HG03159 (cell line): Measurements from ENCODE around the gene LRP2.
"Not testable (repeated sequence)": the region's sequence is repeated elsewhere in the genome, so short reads cannot be mapped to it uniquely, and the experiment has no call there.

Experiments
- ATAC-seq: cut with Tn5 transposase; IDR thresholded peaks from one replicate; pipeline ENCODE4 v1.9.1; 2021; ENCODE audit warnings: mild to moderate bottlenecking, moderate library complexity; ENCODE audit not compliant: unreplicated experiment

LRP2 gene

DNA sequence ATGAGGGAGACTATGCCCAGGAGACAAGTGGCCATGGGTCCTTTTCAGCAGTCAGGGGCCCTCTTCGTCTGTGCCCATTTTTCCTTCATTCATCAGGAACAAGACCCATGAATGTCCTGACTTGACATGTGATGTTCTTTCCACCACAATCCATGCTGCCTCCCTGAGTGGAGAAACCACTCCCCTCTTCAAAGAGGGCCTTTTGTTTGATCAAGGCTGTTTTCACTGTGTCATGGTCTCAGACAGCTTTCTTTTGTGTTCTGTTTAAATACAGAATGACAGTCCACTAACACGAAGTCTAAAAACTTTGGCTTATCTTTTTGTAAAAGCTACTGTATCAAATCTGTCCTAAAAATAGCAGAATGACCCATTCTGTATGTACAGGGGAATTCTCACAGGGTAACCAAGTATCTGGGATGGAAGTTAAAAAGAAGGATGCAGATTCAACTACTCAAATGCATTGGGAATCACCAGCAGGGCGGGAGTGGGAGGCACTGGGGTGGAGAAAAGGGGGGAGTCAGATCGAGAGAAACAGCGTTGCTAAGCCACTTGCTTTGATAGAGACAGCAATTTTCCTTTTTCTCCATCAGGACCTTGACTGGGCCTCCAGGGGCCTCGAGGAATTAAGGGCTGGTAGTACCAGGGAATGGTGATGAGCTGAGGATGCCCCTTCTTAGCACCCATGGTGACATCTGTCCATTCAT lies 13.9 kb downstream of the LRP2 start:
- ATAC-seq: no peak

DNA sequence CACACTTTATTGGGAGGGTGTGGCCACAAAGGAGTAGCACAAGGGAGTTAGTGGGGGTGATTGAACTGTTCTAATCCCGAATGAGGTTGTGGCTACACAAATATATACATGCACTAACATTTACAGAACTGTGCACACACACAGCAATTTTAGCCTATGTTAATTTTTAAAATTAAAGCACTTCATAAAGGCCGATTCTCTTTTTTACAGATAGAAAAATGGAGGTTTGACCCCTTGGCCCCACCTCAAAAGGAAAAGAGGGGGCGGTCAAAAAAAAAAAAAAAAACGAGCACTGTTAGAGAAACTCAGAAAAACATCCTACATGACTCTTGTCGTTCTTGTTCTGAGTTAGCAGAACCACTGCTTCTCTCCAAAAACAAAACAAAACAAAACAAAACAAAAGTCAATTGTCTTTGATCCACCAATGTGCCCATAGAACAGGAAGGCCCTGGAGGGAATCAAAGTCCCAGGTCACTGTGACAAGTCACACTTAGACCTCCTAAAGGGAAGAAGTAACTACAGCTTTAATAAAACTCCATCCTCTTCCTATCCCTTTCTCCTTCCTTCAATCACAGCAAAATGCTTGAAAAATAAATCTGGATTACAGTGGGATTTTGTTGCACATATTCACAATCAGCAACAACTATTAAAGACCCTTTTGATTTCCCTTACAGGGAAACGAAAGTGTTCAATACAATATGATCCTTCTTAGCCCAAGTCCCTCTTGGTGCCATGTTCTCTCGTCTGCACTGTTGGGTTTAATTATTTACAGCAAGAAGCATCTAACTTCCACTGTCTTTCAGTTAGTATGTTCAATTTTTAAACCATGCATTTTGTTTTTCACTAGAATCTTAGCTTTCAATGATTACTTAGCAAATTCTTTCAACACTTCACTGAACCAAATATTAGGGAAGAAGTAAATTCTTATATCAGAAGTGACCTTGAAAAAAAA lies 16.6 kb downstream of the LRP2 start:
- ATAC-seq: no peak

DNA sequence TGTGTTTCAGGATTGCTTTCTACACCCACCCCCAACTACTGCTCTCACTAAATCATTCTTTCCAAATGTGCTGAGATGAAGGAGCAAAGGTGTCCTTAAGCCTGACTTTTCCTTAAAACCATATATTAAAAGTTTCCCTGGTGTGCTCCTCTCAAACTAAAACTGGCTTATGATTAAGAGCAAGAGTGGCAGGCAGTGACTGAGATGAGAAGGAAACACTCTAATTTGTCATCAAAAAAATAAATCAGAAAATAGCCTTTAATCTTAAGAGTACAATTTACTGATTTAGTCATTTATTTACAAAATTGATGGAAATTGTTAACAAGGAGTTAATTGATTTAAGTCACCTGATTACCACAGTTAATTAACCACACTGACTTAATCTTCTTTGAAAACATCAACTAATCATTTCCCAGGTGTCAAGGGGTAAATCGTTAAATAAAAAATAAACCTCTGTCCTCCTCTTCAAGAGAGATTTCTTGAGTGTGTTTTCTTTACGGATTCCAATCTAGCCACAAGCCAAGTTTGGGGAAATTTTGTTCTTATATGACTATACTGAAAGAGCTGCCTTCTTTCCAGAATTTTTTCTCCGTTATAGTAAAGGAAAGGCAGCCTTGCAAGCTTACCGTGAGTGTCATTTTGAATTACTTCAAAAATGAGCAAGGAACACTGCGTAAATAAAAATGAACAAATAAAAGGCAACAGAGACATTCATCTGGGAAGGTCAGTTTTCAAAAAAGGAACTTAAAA lies 17.4 kb downstream of the LRP2 start:
- ATAC-seq: no peak

DNA sequence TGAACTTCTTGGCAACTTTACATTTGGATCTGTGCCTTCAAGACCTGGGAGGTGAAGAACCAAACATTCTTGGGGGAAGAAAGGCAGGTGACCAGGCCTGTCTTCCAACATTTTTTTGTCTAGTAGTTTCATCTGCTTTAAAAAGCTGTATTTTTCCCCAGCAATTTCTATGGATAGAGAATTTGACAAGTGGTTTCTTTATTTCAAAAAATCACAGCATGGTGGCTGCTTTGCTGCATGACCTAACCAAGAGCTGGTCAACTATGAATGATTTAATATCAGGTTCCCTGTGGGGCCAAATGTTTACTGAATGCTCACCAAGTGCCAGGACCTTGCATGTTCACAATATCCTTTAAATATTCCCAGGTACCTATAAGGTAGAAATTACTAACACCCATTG lies 19.1 kb downstream of the LRP2 start:
- ATAC-seq: no peak

DNA sequence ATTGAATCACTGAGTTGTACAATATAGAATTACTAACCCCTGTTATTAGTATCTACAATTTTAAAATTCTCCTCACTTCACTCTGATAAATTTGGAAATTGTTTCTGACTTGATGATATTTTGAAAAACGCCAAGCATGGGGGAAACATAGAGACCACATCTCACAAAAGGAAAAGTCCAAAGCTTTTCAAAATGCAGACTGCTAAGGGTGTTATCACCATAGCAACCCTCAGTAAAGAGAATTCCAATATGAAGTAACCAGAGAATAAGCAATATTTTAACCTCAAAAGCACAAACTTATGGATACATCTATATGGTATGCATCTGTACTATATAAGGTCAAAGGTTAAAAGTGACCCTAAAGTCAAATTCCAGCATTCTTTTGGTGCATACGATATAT lies 22.7 kb downstream of the LRP2 start:
- ATAC-seq: no peak

- ATAC-seq: no peak
These were observed 25.6 kb downstream of the LRP2 start for GRCh38 chr2:169336695-169337094.

- ATAC-seq: no peak
These were observed 31.7 kb downstream of the LRP2 start for GRCh38 chr2:169330555-169331198.

DNA sequence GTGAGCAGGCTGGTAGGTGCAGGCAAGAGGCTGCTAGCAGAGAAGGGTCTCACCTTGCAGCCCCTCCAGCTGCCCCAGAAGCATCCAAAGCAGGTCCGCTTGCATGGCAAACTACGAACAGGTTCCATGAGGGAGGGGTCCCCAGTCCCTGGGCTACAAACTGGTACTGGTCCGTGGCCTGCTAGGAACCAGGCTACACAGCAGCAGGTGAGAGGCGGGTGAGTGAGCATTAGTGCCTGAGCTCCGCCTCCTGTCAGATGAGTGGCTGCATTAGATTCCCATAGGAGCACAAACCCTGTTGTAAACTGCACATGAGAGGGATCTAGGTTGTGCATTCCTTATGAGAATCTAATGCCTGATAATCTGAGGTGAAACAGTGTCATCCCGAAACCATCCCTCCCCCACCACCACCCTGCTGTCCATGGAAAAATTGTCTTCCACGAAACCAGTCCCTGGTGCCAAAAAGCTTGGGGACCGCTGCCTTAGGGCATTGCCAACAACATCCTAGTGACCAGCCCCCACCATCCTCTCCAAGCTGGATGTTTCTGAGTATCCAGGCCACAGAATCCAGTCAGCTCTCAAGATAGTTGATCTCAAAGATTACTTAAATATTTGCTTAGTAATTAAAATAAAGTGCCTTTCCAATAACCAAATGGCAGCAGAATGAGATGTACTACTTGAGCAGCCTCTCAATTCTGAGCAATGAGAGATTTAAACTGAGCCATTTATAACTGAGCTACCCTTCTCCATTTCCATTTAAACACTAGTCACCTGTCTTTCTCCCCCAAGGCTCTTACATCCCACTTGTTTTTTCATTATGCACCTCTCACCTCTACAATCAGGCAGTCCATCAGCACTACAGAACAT lies 32.4 kb downstream of the LRP2 start:
- no peak for ATAC-seq

DNA sequence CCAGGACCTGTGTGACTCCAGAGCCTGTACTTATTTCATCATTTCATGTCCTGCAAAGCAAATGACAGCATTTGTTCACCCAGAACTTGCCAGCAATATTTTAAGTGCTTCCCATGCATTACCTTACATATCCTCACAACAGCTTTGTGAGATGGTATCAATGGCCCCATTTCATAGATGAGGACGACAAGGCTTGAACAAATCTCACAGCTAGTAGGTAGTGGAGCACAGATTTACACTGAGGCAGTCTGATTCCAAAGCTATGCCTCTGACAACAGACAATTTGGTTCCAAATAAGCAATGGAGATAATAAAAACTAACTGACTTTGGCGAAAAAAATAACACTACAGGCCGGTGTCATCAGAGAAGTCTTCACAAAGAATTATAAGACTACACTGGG lies 33.5 kb downstream of the LRP2 start:
- ATAC-seq: no peak

DNA sequence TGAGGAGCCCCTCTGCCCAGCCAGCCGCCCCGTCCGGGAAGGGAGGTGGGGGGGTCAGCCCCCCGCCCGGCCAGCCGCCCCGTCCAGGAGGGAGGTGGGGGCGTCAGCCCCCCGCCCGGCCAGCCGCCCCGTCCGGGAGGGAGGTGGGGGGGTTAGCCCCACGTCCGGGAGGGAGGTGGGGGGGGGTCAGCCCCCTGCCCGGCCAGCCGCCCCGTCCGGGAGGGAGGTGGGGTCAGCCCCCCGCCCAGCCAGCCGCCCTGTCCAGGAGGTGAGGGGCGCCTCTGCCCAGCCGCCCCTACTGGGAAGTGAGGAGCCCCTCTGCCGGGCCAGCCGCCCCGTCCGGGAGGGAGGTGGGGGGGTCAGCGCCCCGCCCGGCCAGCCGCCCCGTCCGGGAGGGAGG lies 34.5 kb downstream of the LRP2 start:
- not testable (repeated sequence) for ATAC-seq

GRCh38 chr2:169325886-169326285 lies 36.4 kb downstream of the LRP2 start:
- not testable (repeated sequence) for ATAC-seq

DNA sequence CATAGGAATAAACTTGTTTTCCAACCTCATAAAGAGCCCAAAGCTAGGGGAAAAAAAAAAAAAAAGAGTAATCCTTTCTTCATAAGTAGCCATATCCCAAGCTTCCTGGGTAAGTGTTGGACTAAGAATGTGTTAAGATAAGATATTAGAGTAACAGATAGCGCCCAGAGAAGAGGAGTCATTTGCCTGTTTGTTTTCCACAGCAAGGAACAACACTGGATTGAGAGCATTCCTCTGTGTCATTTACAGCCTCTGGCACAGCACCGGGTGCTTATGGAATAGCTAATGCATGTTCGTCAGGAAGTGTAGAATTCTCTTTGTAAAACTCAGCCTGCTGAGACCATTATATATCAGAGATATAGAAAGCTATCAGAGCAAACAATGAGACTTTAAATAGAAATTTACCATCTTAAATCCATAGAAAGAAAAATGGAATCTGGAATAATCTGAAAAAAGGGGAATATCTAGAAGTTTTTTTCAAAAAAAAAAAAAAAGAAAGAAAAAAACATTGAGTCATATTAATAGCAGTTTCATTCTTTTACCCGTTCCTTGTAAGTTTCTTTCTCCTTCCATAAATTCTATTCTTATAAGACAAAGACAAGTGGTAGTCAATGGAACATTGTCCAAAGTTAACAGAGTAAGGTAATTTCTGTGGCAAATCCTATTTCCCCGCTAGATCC lies 37.6 kb downstream of the LRP2 start:
- ATAC-seq: no peak

DNA sequence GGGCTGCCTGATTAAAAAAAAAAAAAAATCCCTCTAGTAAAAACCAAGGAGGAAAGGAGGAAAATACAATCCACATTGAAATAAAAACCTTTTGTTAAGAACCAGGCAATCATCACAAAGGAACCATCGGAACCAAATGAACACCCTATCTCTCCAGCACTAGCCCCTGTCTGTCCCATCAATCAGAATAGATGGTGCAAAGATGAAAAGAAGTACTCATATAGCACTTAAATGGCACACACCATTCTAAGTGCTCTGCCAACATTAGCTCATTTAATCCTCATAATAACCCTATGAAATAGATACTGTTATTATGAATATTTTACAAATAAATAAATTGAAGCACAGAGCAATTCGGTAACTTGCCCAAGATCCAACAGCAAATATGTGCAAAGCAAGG lies 38.5 kb downstream of the LRP2 start:
- no peak for ATAC-seq

DNA sequence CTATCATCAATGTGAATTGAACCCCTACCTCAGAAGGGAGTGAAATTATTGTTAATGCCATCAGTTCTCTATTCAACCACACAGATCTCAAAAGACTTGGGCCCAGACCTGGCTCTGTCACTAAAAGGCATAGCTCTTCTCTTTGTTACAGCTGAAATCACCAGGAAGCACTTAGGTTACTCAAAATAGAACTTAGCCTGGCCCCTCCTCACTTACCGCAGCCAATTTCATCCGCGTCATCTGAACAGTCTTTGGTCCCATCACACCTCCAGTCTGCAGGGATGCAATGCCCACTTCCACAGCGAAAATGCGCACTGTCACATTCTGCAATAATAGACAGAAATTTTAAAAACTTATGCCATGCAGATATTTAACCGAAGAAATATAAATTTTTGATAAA lies 41.8 kb downstream of the LRP2 start:
- no peak for ATAC-seq

DNA sequence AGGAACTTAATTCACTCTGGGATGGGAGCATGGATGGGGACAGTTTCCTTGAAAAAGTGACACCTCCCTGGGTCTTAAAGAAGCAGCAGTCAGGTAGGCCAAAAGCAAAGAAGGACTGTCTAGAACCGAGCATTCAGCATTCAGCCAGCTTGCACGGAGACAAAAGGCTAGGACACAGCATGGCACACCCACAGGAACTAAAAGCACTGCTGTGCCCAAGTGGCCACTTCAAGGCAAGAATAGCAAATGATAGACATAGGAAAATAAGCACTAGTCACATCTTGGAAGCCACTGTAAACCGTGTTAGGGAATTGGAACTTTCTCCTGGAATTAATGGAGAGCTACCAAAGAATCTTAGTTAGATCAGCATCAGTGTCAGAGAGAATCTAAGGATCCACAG lies 47.0 kb downstream of the LRP2 start:
- ATAC-seq: no peak

DNA sequence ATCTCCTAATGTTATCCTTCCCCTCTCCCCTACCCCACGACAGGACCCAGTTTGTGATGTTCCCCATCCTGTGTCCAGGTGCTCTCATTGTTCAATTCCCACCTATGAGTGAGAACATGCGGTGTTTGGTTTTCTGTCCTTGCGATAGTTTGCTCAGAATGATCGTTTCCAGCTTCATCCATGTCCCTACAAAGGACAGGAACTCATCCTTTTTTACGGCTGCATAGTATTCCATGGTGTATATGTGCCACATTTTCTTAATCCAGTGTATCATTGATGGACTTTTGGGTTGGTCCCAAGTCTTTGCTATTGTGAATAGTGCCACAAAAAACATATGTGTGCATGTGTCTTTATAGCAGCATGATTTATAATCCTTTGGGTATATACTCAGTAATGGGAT lies 54.0 kb downstream of the LRP2 start:
- not testable (repeated sequence) for ATAC-seq

- ATAC-seq: not testable (repeated sequence)
These were observed 57.6 kb downstream of the LRP2 start for GRCh38 chr2:169304689-169305088.

DNA sequence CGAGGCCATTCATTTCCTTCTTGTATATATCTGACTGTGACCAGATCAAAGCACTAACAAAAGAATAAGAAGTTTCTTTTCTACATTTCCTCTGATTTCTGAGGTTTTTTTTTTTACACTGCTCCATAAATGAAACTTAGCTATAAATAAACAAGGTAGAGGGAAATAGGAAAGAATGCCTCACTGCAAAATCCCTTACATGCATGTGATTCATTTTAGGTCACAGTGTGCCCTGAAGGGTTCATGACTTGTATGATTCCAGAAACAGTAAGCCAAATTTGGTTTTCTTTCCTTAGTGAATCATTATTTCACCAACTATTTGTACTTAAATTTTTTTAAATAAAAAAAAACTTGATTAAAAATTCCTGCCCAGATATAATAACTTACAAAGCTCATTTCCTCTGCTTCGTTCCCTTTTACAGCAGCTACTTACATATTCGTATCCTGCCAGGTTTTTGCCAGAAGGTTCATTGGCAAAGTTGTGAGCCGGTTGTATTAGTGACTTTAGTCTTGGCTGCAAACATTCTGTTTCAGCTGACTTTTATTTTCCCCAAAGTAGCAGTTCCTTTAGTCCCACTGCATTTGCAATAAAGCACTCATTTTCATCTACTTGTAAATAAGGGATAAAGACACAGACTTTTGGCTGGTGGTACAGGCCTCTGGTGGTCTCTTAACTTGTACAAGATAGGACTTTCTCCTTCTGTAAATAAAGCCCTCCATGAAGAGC lies 58.6 kb downstream of the LRP2 start:
- ATAC-seq: no peak

- no peak for ATAC-seq
These were observed 60.0 kb downstream of the LRP2 start for GRCh38 chr2:169302364-169302763.
